Muscle of back (tissue), 11 donors: ENCODE measurements around the gene MFSD11. TPM values are rescaled to one million over a fixed set of nuclear protein-coding genes. Genes with fewer than 3 reads are reported as not detected.
A peak's percentile ranks its signal among the peaks of the same experiment; 100 is the strongest.
"Not testable (repeated sequence)": the region's sequence is repeated elsewhere in the genome, so short reads cannot be mapped to it uniquely, and the experiment has no call there.

Experiments used
- DNase-seq, 3 donors: peaks; one replicate each; pipeline versions ENCODE4 v3.0.0 to v3.0.0-alpha.2; 2013
- polyA plus RNA-seq, 10 donors: library from polyadenylated mRNA; unstranded; fragments of 120-200 nt; gene quantifications; one replicate each; pipeline ENCODE4 v1.2.1, GENCODE V29; 2013; ENCODE audit not compliant: insufficient read length in 10 of 10

MFSD11 gene
- polyA plus RNA-seq, 10 donors = 29.0 to 48.4 (median 35.9) TPM

GRCh38 chr17:76796081-76796480, 58.2 kb downstream of the MFSD11 start:
- DNase-seq = no peak

DNA sequence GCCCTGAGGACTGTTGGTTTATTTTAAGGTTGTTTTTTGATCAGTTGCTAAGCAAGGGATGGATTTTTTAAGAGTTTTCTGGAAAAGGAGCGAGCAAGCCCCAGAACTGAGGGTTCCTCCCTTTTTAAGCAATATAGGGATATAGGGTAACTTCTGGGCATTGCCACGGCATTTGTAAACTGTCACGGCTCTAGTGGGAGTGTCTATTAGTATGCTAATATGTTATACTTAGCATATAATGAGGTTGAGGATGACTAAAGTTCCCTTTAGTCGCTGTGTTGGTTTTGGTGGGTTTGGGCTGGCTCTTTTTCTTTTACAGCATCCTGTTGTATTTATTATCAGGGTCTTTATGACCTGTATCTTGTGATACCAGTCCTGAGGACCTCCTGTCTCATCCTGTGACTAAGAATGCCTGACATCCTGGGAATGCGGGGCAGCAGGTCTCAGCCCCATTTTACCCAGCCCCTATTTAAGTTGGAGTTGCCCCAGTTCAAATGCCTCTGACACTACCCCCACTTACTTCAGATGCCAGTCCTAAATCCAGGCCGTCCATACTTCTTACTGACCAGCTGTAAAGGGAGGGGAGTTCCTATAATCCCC, 59.4 kb downstream of the MFSD11 start:
- no peak for DNase-seq

DNA sequence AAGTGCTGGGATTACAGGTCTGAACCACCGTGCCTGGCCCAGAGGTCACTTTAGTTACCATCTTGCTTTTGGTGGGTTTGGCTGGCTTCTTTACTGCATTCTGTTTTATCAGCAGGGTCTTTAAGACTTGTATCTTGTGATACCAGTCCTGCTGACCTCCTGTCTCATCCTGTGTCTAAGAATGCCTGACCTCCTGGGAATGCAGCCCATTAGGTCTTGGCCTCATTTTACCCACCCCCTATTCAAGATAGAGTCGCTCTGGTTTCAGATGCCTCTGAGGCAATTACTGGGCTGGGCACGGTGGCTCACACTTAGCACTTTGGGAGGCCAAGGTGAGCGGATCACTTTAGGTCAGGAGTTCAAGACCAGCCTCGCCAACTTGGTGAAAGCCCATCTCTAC, 63.8 kb downstream of the MFSD11 start:
- DNase-seq = no peak

GRCh38 chr17:76805319-76805718, 67.4 kb downstream of the MFSD11 start:
- no peak for DNase-seq

GRCh38 chr17:76806151-76806550, 68.2 kb downstream of the MFSD11 start:
- DNase-seq = not testable (repeated sequence)

- not testable (repeated sequence) for DNase-seq
Measured at GRCh38 chr17:76806767-76807166, 68.8 kb downstream of the MFSD11 start.

DNA sequence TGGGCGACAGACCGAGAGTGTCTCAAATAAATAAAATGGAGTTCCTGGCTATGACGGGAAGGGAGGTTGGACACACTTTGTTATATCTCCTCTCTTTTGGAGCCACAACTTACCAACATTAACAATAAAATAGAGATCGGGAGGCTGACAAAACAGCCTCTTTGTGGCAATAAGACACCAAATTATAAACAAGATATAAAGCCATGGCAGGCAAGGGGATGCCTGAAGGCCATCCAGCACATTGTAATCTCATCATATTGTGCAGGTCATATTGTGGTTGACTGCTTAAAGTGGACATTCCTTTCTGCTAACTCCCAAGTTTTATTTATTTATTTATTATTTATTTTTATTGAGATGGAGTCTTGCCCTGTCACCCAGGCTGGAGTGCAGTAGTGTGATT, 70.4 kb downstream of the MFSD11 start:
- no peak for DNase-seq

- peak in 1 of 3 donors; percentile 30 for DNase-seq
Measured at GRCh38 chr17:76810956-76811355, 73.0 kb downstream of the MFSD11 start.

- DNase-seq = no peak
Measured at GRCh38 chr17:76811834-76812233, 73.9 kb downstream of the MFSD11 start.

DNA sequence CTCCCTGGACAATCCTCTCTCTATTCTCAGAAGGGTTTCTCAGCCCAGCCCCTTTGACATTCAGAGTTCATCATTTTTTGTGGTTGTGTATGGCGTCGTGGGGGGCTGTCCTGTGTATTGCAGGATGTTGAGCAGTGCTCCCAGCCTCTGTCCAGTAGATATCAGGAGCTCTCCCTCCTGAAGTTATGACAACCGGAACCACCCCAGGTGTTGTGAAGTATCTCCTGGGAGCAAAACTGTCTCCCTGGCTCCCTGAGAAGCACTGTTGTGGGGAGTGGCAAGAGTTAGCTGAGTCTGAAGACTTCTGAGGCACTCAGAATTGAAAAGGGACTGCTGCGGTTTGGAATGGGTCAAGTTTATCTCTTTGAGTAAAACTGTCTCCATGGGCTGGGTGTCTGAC, 74.3 kb downstream of the MFSD11 start:
- no peak for DNase-seq

GRCh38 chr17:76812968-76813367, 75.0 kb downstream of the MFSD11 start:
- no peak for DNase-seq

GRCh38 chr17:76815907-76816589, 78.1 kb downstream of the MFSD11 start:
- not testable (repeated sequence) for DNase-seq

GRCh38 chr17:76816590-76817135, 78.7 kb downstream of the MFSD11 start:
- peak; percentile 18 to 61 (median 35) for DNase-seq

DNA sequence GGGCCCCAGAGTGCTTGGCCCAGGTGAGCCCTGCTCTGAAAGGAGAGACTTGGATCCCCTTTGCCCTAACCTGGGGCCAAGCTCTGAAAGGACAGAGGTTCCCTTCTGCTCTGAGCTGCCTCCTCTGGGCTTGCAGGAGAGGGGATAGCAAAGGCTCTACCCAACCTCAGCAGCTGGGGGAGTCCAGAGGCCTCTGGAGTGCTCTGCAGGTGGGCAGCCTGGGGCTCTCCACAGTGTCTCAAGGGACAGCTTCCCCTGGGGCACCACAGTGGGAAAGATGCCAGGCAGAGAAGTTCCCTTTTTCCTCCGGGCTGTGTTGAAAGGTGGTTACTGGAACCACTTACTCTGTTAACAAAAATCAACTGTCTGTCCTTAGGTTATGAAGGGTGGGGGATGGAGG, 82.1 kb downstream of the MFSD11 start:
- no peak for DNase-seq

DNA sequence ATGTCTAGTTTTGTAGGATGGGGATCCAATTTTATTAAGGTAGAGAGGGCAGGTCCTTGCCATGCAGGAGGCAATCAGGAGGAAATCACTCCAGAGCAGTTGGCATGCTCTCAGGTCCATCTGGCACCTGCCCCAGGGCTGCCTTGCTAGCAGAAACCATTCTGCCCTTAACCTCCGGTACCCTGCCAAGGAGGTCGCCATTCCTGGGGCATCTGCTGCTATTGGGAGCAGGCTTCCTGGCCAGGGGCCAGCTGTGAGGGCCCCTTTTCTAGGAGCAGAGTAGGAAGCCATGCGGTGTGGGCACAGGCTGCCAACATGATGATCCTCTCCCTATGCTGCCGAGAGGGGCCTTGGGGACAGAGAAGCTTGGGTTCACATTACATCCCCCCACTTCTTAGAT, 82.6 kb downstream of the MFSD11 start:
- no peak for DNase-seq

DNA sequence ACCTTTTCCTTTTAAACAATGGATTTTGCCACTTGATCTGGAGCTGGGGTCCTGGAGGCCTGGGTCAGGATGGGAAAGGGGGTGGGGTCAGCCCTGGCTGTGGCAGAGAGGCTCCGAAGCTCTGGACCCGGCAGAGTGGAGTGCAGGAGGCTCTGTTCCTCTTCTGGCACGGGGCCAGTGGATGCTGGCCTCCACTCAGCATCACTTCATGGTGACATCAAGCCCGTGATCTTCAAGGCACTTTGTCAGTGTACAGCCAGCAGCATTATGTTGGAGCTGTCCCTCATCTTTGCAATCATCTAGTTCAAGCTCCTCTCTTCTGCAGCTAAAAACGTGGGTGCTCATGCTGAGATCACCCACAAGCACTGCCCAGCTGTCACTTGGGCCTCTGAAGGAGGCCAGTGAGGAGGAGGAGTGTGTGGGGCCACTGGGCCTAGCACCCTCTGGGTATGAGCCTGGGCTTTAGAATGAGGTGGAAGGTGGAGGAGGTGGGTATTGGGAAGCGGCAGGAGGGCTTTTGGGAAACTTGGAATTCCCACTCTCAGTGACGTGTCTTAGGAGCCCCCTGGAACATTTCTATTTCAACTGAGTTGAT, 84.4 kb downstream of the MFSD11 start:
- no peak for DNase-seq

GRCh38 chr17:76824093-76824492, 86.2 kb downstream of the MFSD11 start:
- no peak for DNase-seq

DNA sequence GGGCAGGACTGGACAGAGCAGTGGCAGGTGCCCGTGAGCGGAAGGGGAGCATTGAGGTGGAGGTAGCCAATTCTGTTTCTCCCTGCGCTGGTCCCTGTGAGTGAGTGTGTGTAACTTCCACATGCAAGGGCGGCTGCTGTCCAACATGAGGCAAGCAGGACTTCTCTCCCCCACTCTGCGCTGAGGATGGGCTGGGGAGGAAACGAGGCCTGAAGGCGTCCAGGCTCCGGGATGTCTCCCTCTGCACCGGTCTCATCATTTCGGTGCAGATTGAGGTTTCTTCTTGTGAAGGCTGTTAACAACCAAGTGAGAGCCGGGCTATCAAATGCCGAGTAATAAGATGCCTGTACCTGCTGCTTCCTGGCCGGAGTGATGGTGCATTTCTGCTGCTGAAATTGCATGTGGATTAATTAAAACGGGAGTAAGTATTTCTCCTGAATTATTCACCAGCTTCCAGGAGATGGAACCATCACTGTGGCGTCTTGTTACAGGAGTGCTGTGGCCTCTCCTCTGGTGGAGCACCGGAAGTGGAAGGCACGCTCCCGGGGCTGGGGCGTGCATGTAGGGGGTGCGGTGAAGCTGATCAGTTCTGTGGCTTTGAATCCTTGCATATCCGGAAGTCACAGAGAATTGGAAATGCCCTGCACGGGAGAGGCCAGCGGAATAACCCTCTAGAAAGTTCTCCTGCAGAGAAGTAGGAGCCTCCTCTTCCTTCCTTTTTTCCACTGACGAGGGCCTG, 88.6 kb downstream of the MFSD11 start:
- peak in 1 of 3 donors; percentile 42 for DNase-seq

GRCh38 chr17:76827736-76828135, 89.8 kb downstream of the MFSD11 start:
- DNase-seq = no peak
